HepG2 (cell line): ENCODE data around the gene POMT1. TPM values are rescaled to one million over a fixed set of nuclear protein-coding genes. Genes with fewer than 3 reads are reported as not detected.

Source experiments
- ATAC-seq: fragments of 200-7000 bp; cut with Tn5 transposase; 3 replicates; pipeline ENCODE4 v1.9.1; 2020; ENCODE audit warnings: mild to moderate bottlenecking, moderate library complexity
- BruUV-seq: library from RNA; stranded (reverse); fragments of 400-500 nt; replicated peaks from 2 replicates; lab custom pipeline; 2021; lab: Mats Ljungman, UMichigan
- CTCF ChIA-PET: fragments of 300-600 bp; formaldehyde crosslinking; extraction: SDS; loops from one replicate; lab custom pipeline; 2021; ENCODE audit warnings: low total read pairs, inconsistent platforms, low intra/inter-chr PET ratio; lab: Yijun Ruan, JAX
- POLR2A ChIA-PET: fragments of 350-600 bp; sonication (Branson Sonifier 250); formaldehyde crosslinking; loops from one replicate; lab custom pipeline; 2020; ENCODE audit warnings: antibody characterized with exemption, inconsistent platforms; lab: Yijun Ruan, JAX
- DNase-seq: peaks from one replicate; pipeline ENCODE4 v3.0.0-alpha.2; 2015; ENCODE audit warnings: low spot score
- FAIRE-seq: peaks from 3 replicates; lab custom pipeline; 2011; peaks lifted over from hg19 to GRCh38; lab: Jason Lieb, UNC
- H2AFZ ChIP-seq: one replicate; pipeline ENCODE4 v1.6.1; 2011; ENCODE audit warnings: low read length, inconsistent platforms
- H3K27ac ChIP-seq: fragments of 300-600 bp; 3 replicates; pipeline ENCODE4 v1.8.0; 2011; ENCODE audit warnings: mixed run types, mild to moderate bottlenecking, mixed read lengths, low read length, inconsistent platforms; ENCODE audit not compliant: insufficient read depth; ENCODE audit errors: extremely low read length
- H3K27me3 ChIP-seq, 2 experiments: fragments of 200-600 bp in 1 of 2; 2 replicates in 1 of 2; 3 replicates in 1 of 2; pipeline versions ENCODE4 v1.6.0 to v1.8.0; 2011; ENCODE audit warnings: low read length in 2 of 2, mild to moderate bottlenecking in 2 of 2, moderate library complexity in 2 of 2, inconsistent platforms in 1 of 2; ENCODE audit not compliant: insufficient read depth in 2 of 2, control insufficient read depth in 1 of 2
- H3K36me3 ChIP-seq, 2 experiments: fragments of 200-600 bp in 1 of 2; replicated peaks in 1 of 2; 2 replicates in 1 of 2; 3 replicates in 1 of 2; pipeline versions ENCODE4 v1.5.1 to v1.8.0; 2011; ENCODE audit warnings: low read length in 2 of 2, inconsistent platforms in 1 of 2; ENCODE audit not compliant: insufficient read depth in 2 of 2, control insufficient read depth in 1 of 2
- H3K4me1 ChIP-seq: 2 replicates; pipeline ENCODE4 v1.5.1; 2012; ENCODE audit warnings: low read length, inconsistent platforms; ENCODE audit not compliant: insufficient read depth
- H3K4me2 ChIP-seq: 2 replicates; pipeline ENCODE4 v1.6.0; 2011; ENCODE audit warnings: low read depth, low read length, inconsistent platforms
- H3K4me3 ChIP-seq, 3 experiments: fragments of 200-600 bp in 1 of 3; sonication (generic), shearing (Covaris generic) in 1 of 3; replicated peaks in 1 of 3; 2 replicates each; pipeline ENCODE4 v1.5.1; 2011 to 2016; ENCODE audit warnings: low read length in 3 of 3, inconsistent platforms in 2 of 3, low read depth in 2 of 3, mild to moderate bottlenecking in 2 of 3, control low read depth in 1 of 3, mixed read lengths in 1 of 3; ENCODE audit not compliant: insufficient read depth in 1 of 3
- H3K79me2 ChIP-seq: one replicate; pipeline ENCODE4 v1.6.1; 2011; ENCODE audit warnings: low read length, inconsistent platforms; ENCODE audit not compliant: insufficient read depth
- H3K9ac ChIP-seq: 2 replicates; pipeline ENCODE4 v1.6.0; 2011; ENCODE audit warnings: mild to moderate bottlenecking, low read depth, low read length, inconsistent platforms; ENCODE audit not compliant: insufficient read depth
- H3K9me3 ChIP-seq: 2 replicates; pipeline ENCODE4 v1.5.1; 2012; ENCODE audit warnings: mild to moderate bottlenecking, low read length
- H4K20me1 ChIP-seq: 2 replicates; pipeline ENCODE4 v1.6.0; 2011; ENCODE audit warnings: inconsistent platforms, mild to moderate bottlenecking, low read length, moderate library complexity; ENCODE audit not compliant: insufficient read depth
- DNMT1 ChIP-seq: sonication (generic); formaldehyde crosslinking; IDR thresholded peaks from 2 replicates; pipeline ENCODE4 v1.5.1; 2020; ENCODE audit warnings: mild to moderate bottlenecking, missing genetic modification reagents
- FOSL1 ChIP-seq: sonication (generic); formaldehyde crosslinking; IDR thresholded peaks from 2 replicates; pipeline ENCODE4 v1.9.0; 2021; ENCODE audit warnings: missing genetic modification reagents, borderline replicate concordance
- GATAD1 ChIP-seq: IDR thresholded peaks from 2 replicates; pipeline ENCODE4 v1.6.1; 2016; ENCODE audit warnings: missing genetic modification reagents, missing compliant biosample characterization
- POLR2A ChIP-seq, 2 experiments: IDR thresholded peaks; 2 replicates each; pipeline ENCODE4 v1.6.1; 2011; ENCODE audit warnings: low read depth in 2 of 2, low read length in 2 of 2, mild to moderate bottlenecking in 1 of 2, moderate library complexity in 1 of 2; ENCODE audit not compliant: insufficient read depth in 1 of 2
- SIN3B ChIP-seq: fragments of 150-350 bp; IDR thresholded peaks from 2 replicates; pipeline ENCODE4 v1.6.1; 2014; ENCODE audit warnings: low read length
- TRIM24 ChIP-seq: sonication (generic); formaldehyde crosslinking; IDR thresholded peaks from 2 replicates; pipeline ENCODE4 v1.8.0; 2022; ENCODE audit warnings: mild to moderate bottlenecking, missing genetic modification reagents
- ZNF121 ChIP-seq: sonication (generic); formaldehyde crosslinking; IDR thresholded peaks from 2 replicates; pipeline ENCODE4 v1.5.0; 2020; ENCODE audit warnings: mild to moderate bottlenecking, missing genetic modification reagents
- ZNF563 ChIP-seq: sonication (generic); formaldehyde crosslinking; IDR thresholded peaks from 2 replicates; pipeline ENCODE4 v1.8.0; 2022; ENCODE audit warnings: mild to moderate bottlenecking, moderate library complexity, missing genetic modification reagents
- WGBS: methylation state at CpG from one replicate; pipeline ENCODE4 v1.1.6; 2017; ENCODE audit warnings: low lambda C conversion rate; 5-methylcytosine and 5-hydroxymethylcytosine counted together
- in situ Hi-C: cut with HindIII; loops from 2 replicates; pipeline ENCODE4 v1.10.0; 2017; ENCODE audit warnings: low pct_unique_long_range_greater_than_20kb; ENCODE audit not compliant: extremely low pct_ligation_motif_present
- intact Hi-C: fragments of 100-400 bp; cut with micrococcal nuclease; formaldehyde crosslinking; loops from one replicate; pipeline ENCODE4 v1.10.0; 2022; ENCODE audit not compliant: unreplicated experiment
- polyA plus RNA-seq, 8 experiments: library from polyadenylated mRNA; depleted of rRNA in 3 of 8; stranded (reverse) in 7 of 8; unstranded in 1 of 8; fragments of >200 nt; fragmentation: Illumina TruSeq in 4 of 8; extraction: Trizol in 4 of 8; gene quantifications; 2 replicates each; pipeline versions ENCODE4 v1.2.1 to v1.2.3, GENCODE V29; 2011 to 2016; ENCODE audit warnings: low read depth in 4 of 8, missing spikeins in 1 of 8, mixed read lengths in 1 of 8; ENCODE audit not compliant: insufficient read depth in 1 of 8
- total RNA-seq, 5 experiments: library from RNA; depleted of rRNA; stranded (reverse); fragments of >200 nt; fragmentation: Illumina TruSeq; extraction: Trizol; gene quantifications; 2 replicates each; pipeline ENCODE4 v1.2.3, GENCODE V29; 2016; ENCODE audit warnings: low read depth in 1 of 5
- TF ChIP-seq, protein P1 (sequence below): sonication (generic); formaldehyde crosslinking; IDR thresholded peaks from 2 replicates; pipeline ENCODE4 v1.5.1; 2020; ENCODE audit warnings: missing genetic modification reagents, mild to moderate bottlenecking, borderline replicate concordance
- TF ChIP-seq, protein P2 (sequence below): sonication (generic); formaldehyde crosslinking; IDR thresholded peaks from 2 replicates; pipeline ENCODE4 v1.4.0; 2020; ENCODE audit warnings: mild to moderate bottlenecking, missing genetic modification reagents, borderline replicate concordance
- TF ChIP-seq, protein P3 (sequence below): sonication (generic); formaldehyde crosslinking; IDR thresholded peaks from 2 replicates; pipeline ENCODE4 v1.8.1; 2023; ENCODE audit warnings: mild to moderate bottlenecking, moderate library complexity, missing genetic modification reagents

The POMT1 gene
- total and polyA plus RNA-seq, 2 of the 13 experiments (the other 11 are each of a cell fraction or from before 2014, with no cell fraction given), result 21.6 to 22.7 TPM

DNA sequence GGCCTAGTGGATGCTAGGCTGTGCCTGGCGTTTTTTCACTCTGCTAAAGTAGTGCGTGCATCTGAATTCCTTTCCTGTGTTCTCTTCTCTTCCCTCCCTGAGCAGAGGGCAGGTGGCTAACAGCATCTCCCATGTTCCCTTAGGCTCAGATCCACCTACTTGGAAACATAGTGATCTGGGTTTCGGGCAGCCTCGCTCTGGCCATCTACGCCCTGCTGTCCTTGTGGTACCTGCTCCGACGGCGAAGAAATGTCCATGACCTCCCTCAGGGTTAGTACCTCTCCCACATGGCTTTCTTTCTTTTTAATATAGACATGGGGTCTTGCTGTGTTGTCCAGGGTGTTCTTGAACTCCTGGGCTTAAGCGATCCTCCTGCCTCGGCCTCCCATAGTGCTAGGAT lies 18.5 kb downstream of the POMT1 start:
- Histone ChIP-seq H4K20me1 (no peaks in the 10 kb centered on the region), H3K9ac (no peak overlapping the region), H2AFZ (no peak overlapping the region), H3K9me3 (no peaks in the 10 kb centered on the region), H3K36me3 (peaks cover 26 to 54% of the 10 kb centered on the region in 2 experiments), H3K27ac (no peak overlapping the region), H3K4me2 (no peak overlapping the region), H3K79me2 (no peaks in the 10 kb centered on the region), H3K4me1 (no peaks in the 10 kb centered on the region), H3K4me3 (no peak overlapping the region), H3K27me3 (no peaks in the 10 kb centered on the region)
- DNase-seq, result no peak
- ChIA-PET POLR2A (no interaction called here), CTCF (no interaction called here)
- TF ChIP-seq ZNF563 (no peak), ZNF121 (CRISPR knock-in tag) (0 out of 2 replicates have a peak, but pooled peaks have one; percentile 29)
- intact Hi-C loops, result no loop called here
- 96% methylated on average over 10 of the region's 10 CpGs for WGBS
- no TSS peak for BruUV-seq
- FAIRE-seq, result no peak
- no peak for ATAC-seq
- in situ Hi-C loops, result no loop called here

DNA sequence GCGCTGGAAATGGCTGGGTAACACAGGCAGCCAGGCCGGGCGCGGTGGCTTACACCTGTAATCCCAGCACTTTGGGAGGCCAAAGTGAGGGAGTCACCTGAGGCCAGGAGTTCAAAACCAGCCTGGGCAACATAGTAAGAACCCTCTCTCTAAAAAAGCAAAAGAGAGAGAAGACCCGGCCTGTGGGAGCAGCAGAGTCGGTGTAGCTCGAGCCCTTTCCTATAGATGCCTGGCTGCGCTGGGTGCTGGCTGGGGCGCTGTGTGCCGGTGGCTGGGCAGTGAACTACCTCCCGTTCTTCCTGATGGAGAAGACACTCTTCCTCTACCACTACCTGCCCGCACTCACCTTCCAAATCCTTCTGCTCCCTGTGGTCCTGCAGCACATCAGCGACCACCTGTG lies 19.1 kb downstream of the POMT1 start:
- no peaks in the 10 kb centered on the region for H3K27me3 ChIP-seq
- H3K9me3 ChIP-seq, result no peaks in the 10 kb centered on the region
- ATAC-seq (no peak), DNase-seq (no peak), FAIRE-seq (no peak)
- no peaks in the 10 kb centered on the region for H3K79me2 ChIP-seq
- no peak overlapping the region for H2AFZ ChIP-seq
- in situ Hi-C loops, result no loop called here
- ChIA-PET POLR2A (no interaction called here), CTCF (no interaction called here)
- no peak overlapping the region for H3K27ac ChIP-seq
- WGBS, result 98% methylated on average over 12 of the region's 13 CpGs
- H3K4me3 ChIP-seq, result no peak overlapping the region
- BruUV-seq, result no TSS peak
- intact Hi-C loops, result no loop called here
- no peaks in the 10 kb centered on the region for H3K4me1 ChIP-seq
- H3K4me2 ChIP-seq, result no peak overlapping the region
- H3K9ac ChIP-seq, result no peak overlapping the region
- no peaks in the 10 kb centered on the region for H4K20me1 ChIP-seq
- H3K36me3 ChIP-seq, result peaks cover 21 to 53% of the 10 kb centered on the region in 2 experiments
- TF ChIP-seq GATAD1 (CRISPR knock-in tag) (no peak), SIN3B (no peak), POLR2A (IDR thresholded peaks at IDR 0.05; ENCODE audit: insufficient read depth in 1 of 2, low read depth in 2 of 2, low read length in 2 of 2) (no peak), TRIM24 (CRISPR knock-in tag) (no peak), FOSL1 (no peak), DNMT1 (CRISPR knock-in tag) (no peak)
- TF ChIP-seq, protein P1, sequence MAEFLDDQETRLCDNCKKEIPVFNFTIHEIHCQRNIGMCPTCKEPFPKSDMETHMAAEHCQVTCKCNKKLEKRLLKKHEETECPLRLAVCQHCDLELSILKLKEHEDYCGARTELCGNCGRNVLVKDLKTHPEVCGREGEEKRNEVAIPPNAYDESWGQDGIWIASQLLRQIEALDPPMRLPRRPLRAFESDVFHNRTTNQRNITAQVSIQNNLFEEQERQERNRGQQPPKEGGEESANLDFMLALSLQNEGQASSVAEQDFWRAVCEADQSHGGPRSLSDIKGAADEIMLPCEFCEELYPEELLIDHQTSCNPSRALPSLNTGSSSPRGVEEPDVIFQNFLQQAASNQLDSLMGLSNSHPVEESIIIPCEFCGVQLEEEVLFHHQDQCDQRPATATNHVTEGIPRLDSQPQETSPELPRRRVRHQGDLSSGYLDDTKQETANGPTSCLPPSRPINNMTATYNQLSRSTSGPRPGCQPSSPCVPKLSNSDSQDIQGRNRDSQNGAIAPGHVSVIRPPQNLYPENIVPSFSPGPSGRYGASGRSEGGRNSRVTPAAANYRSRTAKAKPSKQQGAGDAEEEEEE, result no peak
- TF ChIP-seq, protein P2, sequence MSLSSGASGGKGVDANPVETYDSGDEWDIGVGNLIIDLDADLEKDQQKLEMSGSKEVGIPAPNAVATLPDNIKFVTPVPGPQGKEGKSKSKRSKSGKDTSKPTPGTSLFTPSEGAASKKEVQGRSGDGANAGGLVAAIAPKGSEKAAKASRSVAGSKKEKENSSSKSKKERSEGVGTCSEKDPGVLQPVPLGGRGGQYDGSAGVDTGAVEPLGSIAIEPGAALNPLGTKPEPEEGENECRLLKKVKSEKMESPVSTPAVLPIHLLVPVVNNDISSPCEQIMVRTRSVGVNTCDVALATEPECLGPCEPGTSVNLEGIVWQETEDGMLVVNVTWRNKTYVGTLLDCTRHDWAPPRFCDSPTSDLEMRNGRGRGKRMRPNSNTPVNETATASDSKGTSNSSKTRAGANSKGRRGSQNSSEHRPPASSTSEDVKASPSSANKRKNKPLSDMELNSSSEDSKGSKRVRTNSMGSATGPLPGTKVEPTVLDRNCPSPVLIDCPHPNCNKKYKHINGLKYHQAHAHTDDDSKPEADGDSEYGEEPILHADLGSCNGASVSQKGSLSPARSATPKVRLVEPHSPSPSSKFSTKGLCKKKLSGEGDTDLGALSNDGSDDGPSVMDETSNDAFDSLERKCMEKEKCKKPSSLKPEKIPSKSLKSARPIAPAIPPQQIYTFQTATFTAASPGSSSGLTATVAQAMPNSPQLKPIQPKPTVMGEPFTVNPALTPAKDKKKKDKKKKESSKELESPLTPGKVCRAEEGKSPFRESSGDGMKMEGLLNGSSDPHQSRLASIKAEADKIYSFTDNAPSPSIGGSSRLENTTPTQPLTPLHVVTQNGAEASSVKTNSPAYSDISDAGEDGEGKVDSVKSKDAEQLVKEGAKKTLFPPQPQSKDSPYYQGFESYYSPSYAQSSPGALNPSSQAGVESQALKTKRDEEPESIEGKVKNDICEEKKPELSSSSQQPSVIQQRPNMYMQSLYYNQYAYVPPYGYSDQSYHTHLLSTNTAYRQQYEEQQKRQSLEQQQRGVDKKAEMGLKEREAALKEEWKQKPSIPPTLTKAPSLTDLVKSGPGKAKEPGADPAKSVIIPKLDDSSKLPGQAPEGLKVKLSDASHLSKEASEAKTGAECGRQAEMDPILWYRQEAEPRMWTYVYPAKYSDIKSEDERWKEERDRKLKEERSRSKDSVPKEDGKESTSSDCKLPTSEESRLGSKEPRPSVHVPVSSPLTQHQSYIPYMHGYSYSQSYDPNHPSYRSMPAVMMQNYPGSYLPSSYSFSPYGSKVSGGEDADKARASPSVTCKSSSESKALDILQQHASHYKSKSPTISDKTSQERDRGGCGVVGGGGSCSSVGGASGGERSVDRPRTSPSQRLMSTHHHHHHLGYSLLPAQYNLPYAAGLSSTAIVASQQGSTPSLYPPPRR (CRISPR knock-in tag), result no peak
- TF ChIP-seq, protein P3, sequence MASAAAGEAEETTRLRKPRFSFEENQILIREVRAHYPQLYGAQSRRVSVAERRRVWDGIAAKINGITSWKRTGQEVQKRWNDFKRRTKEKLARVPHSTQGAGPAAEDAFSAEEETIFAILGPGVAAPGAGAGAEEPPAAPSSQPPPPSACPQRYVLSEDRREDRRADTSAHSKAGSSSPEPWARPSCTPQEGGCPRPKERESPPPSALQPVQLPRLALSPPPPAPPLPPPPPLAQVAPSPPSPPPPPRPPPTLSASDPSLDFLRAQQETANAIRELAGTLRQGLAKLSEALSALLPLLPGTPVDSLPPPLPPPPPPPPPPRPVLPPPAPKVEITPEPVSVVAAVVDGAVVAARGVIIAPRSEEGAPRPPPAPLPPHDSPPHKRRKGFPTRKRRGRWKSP (CRISPR knock-in tag), result no peak
